Activated naive CD4-positive, alpha-beta T cell treated with anti-CD3 and anti-CD28 coated beads, Interleukin-2, amount 50 U/mL, for 16 hours (primary cell): Measurements from ENCODE around the gene LYPLA2.
"Not testable (repeated sequence)": the region's sequence is repeated elsewhere in the genome, so short reads cannot be mapped to it uniquely, and the experiment has no call there.

Source experiments
- DNase-seq: peaks from one replicate; pipeline ENCODE4 v3.0.0-alpha.2; 2020

The LYPLA2 gene

DNA sequence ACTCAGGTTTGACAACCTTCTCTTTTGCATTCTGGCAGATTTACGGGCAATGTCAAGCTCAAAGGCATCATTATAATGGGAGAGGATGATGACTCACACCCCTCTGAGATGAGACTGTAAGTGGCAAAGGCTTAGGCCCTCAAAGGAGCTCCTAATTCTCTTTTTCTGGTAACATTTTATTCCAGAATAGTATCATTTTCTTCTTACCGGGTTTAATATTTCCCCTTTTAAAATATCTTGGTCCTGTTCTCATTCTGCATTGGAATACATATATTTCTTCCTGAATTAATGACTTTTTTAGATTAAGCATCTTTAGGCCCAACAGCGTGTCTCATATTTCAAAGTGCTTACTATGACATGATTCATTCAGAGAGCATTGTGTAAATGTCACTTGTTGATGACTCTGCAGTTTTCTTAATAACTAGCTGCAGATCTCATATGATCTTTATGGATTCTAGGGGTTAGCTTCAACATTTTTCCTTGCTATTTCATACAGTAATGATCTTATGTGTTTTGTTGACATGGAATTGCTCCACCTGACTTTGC is 11.0 kb upstream of the LYPLA2 start:
- DNase-seq, result no peak

- not testable (repeated sequence) for DNase-seq
Observed at GRCh38 chr1:23783141-23783540, 7.8 kb upstream of the LYPLA2 start.

GRCh38 chr1:23784846-23785245 is 6.1 kb upstream of the LYPLA2 start:
- DNase-seq, result no peak

DNA sequence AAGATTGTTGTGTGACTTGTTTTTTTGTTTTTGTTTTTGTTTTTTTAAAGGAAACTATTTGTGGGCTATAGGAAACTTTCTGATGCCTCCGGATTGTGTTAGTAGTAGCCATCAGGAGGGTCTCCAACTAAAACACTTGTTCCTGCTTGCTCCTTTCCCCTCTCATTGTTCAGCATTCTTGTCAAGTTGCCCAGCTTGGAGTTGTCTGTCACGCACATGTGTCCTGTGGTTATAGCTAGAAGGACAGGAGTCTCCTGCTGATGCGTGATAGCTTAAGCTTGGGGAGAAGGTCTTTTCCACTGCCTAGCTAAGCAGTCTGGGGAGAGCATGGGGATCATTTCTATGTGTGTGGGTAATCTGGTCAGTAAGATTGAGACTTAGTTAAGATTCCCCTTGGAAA is 3.2 kb upstream of the LYPLA2 start:
- no peak for DNase-seq

GRCh38 chr1:23788695-23789094 is 2.2 kb upstream of the LYPLA2 start:
- no peak for DNase-seq

GRCh38 chr1:23791516-23792047 is 637 bp downstream of the LYPLA2 start:
- DNase-seq, result peak; percentile 23

GRCh38 chr1:23792151-23792945 is 1.4 kb downstream of the LYPLA2 start:
- no peak for DNase-seq

- peak; percentile 15 for DNase-seq
Observed at GRCh38 chr1:23793018-23793781, 2.3 kb downstream of the LYPLA2 start.

DNA sequence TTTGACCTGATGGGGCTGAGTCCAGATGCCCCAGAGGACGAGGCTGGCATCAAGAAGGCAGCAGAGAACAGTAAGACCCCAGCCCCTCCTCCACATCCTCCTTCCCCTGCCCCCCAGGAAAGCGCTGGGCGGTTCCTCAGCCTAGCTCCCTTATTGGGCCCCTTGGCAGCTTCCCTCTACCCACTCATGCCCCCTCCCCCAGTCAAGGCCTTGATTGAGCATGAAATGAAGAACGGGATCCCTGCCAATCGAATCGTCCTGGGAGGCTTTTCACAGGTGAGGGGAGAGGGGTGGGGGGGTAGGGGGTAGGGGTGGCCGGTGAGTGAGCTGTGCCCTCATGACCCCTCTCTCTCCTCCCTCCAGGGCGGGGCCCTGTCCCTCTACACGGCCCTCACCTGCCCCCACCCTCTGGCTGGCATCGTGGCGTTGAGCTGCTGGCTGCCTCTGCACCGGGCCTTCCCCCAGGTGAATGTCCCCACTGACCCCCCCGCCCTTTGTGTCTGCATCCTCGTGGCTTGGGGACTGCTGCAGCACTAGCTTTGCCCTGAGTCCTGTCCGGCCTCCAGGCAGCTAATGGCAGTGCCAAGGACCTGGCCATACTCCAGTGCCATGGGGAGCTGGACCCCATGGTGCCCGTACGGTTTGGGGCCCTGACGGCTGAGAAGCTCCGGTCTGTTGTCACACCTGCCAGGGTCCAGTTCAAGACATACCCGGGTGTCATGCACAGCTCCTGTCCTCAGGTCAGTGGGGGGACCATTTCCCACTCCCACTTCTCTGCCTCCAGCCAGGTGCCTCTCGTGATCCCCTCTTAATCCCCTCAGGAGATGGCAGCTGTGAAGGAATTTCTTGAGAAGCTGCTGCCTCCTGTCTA is 3.2 kb downstream of the LYPLA2 start:
- no peak for DNase-seq

DNA sequence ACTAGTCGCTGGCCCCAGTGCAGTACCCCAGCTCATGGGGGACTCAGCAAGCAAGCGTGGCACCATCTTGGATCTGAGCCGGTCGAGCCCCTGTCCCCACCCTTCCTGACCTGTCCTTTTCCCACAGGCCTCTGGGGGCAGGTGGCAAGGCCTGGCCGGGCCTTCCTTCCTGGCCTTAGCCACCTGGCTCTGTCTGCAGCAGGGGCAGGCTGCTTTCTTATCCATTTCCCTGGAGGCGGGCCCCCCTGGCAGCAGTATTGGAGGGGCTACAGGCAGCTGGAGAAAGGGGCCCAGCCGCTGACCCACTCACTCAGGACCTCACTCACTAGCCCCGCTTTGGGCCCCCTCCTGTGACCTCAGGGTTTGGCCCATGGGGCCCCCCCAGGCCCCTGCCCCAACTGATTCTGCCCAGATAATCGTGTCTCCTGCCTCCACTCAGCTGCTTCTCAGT is 3.8 kb downstream of the LYPLA2 start:
- not testable (repeated sequence) for DNase-seq

DNA sequence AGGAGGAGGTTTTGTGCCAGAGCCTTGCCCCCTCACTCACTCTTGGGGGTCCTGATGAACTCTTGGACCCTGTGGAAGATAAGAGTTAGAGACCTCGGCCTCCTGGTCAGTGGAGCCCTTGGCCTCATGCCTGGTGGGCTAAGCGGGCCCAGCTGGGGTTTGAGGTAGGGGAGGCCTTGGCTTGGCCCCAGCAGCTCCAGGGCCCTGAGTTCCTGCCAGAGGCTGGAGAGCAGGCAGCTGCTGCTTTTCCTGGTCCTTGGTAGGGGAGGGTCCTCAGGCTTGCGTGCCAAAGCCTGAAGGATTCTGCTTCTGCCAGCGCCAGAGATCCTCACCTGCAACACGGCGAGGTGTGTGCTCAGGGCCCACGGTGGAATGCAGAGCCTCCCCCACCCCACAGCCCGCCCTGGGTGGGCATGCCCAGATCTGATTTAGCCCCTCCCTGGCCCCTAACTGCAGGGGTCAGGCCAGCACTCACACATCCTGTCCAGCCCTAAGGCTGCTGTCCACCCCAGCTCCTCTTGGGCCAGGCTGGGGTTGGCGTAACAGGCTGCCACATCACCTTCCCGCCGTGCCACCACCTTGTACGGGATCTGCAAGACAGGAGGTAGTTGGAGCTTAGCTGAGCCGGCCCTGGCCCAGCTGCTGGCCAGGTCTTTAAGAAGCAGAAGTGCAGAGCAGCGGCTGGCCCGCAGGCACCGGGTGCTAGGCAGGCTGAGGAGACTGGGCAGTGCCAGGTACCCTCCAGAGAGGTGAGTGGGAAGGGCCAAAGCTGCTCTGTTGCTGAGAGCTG is 4.9 kb downstream of the LYPLA2 start:
- DNase-seq, result no peak

GRCh38 chr1:23796466-23797271 is 5.7 kb downstream of the LYPLA2 start:
- no peak for DNase-seq

- DNase-seq, result no peak
Observed at GRCh38 chr1:23797478-23798448, 6.8 kb downstream of the LYPLA2 start.

- peak; percentile 14 for DNase-seq
Observed at GRCh38 chr1:23798662-23799142, 7.8 kb downstream of the LYPLA2 start.

DNA sequence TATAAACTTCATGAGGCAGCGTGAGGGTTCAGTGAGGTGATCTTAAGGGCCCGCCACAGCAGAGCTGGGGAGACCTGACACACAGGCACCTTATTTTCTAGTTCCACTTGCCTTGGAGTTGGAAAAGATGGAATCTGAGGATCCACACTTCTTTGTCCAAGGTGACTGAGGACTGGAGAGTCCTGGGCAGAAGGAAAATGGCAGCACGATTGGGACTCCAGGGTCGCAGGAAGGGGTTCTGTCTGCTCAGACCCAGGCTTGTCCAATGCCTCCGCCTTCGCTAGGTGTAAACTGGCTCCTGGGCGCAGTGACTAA is 8.3 kb downstream of the LYPLA2 start:
- DNase-seq, result no peak

DNA sequence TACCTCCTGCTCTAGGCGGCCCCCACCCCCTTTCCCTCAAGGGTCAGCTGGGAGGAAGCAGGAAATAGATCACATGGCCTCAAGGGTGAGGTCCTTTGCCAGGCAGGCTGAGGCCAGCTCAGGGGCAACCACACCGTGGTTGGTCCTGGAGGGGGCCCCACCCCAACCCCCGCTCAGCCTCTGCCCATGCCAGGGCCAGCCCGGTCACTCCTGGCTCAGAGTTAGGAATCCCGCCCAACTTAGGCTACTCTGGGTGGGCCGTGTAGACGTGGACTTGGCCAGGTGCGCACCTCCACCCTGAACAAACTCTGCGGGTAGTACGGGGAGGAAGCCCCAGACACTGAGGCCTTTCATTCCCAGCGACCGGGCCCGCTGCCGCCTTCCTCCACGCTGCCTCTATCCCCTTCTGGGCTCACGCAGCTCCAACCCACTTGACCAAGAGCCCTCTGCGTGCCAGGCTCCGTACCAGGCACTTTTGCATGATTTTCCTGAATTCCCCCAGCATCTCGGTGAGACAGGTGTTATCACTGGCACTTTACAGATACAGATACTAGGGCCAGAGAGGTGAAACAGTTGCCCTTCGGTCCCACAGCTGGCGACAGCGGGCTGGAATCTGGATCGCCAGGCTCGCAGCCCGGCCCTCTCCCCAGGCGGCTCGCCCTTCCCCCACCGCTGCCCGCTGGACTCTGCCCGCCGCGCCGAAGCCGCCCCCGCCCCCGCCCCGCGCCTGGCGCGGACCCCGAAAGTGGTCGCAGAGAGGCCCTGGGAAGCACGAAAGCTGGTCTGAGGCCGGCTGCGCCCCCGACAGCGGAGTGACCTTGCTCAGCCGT is 8.8 kb downstream of the LYPLA2 start:
- DNase-seq, result peak; percentile 10

DNA sequence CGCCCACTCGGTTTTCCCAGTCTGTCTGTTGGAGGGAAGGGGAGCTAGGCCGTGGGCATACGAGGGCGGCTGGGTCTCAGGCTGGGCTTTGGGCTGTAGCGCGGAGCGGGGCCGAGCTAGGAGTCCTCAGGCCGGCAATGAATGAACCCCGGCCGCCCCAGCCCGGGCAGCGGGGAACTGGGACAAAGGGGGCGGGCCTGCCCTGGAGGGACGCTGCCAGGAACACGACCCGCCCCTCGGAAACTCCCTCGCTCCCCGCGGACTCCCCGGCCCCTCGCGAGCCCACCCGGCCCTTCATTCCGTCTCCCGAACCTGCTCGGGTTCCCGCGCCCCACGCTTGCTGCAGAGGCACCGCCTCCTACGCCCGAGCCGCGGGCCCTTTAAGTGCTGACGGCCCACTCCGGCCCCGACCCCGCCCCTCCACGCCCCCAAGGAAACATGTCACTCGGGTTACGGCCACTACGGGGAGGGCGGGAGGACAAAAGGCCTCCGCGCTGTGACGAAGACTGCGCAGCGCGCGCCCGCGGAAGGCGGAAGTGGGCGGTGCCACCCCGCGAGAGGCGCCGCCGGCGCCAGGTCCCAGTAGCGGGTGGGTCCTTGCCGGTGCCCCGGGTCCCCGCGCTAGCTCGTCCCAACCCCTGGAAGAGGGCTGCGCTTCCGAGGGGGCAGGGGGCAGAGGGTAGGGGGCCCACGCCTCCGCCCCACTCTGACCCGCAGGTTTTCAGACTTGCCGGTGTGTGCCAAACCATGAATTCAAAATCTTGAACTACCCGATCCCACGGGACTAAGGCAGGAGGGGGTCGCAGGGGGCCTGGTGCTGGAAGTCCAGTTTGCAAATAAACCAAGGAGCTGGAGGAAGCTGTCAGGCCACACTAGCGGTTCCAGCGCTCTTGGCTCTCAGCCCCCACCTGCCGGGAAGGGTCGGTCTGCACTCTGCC is 9.7 kb downstream of the LYPLA2 start, which contains the start of gene GALE:
Gene GALE, minus strand, starts transcription at position 355 of the 938 bp plus-strand sequence. CDS start 1,747 bp downstream, outside the sequence.
- DNase-seq, result peak; percentile 97
